Brain pericyte (primary cell): ENCODE data around the gene ANXA5.

Experiments
- DNase-seq: peaks from one replicate; pipeline ENCODE4 v3.0.0-alpha.2; 2012; ENCODE audit warnings: low read depth, low spot score

ANXA5 gene

DNA sequence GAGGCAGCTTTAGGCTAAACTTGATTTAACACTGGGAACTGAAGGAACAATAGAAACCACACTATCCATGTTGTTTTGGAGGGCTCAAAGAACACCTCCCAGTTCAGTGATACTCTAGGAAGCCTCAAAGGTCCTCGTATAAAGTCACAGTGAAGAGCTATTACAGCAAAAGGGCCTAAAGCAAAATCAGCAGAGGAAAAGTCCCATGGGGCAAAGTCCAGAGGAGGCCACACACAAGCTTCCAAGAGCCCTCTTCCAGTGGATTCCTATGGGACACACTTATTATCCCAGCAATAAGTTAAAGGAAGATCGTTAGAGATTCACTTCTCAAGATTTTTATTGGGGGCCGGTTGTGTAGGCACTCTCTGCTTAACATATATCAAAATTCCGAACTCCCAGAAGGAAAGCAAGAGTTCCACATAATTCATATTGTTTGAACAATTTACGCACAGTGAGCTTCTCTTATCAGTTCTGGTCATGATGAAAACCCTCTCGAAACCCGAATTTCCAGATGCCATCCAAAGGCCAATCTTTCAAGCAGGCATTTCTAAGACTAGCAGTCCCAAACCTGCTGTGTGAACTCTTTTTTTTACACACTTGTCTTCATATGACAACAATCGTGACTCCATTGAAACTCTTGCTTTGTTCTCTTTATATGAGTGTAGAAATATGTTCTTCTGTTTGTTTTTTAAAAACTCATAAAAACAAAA lies 53.7 kb downstream of the ANXA5 start:
- DNase-seq = no peak

DNA sequence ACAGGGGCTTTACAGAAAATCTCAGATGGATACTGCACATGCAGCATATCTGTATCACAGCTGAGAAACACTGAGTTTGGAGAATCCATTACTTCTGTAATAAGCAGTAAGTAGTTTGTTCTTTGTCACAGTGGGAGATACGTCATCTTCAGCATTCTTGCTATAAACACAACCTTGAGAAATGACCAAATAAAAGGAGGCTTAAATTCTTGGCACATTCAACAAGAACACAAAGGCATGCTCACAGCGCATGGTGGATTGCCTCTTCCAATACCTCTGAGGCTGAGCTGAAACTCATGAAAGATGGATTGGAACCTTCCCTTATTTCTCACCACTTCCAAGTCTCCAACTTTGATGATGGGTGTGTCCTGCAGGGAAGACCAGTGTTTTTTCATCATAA lies 54.5 kb downstream of the ANXA5 start:
- DNase-seq = no peak

DNA sequence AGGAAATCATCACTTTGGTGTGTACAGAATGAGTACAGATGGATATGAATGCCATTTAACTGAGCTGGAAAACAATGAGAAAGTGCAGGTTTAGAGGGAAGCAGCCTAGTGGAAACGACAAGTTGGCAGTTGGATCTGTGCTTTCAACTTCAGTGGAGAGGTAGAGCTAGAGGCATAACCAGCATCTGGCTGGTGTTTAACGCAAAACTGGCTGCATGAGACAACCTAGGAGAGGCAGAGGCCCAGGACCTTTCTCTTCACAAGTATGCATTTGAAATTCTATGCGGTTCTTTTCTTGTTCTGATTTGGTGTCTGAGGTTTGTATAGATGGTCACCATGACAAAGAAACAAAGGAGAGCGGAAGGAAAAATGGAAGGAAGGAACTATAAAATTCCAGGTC lies 63.1 kb downstream of the ANXA5 start:
- DNase-seq = no peak

DNA sequence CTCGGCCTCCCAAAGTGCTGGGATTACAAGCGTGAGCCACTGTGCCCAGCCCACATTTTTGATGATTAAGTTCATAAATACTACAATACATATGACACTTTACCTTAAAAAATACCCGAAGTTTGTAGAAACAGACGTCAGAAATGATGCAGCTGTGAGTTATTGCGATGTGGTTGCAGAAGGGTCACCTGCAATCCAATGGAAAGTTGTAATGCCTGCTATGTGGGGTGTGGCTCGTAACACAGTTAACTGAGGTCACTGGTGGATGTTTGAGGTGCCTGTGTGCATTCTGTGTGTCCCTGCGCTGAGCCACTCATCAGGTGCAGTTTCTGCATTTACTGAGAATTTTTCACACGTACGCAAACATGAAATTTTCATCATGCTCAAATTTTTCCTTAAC lies 64.1 kb downstream of the ANXA5 start:
- no peak for DNase-seq
